H4 (cell line): Measurements from ENCODE around the gene GCFC2. TPM values are rescaled to one million over a fixed set of nuclear protein-coding genes. Genes with fewer than 3 reads are reported as not detected.

Experiments
- DNase-seq: peaks from one replicate; pipeline ENCODE4 v3.0.0-alpha.2; 2015; ENCODE audit warnings: low spot score
- total RNA-seq: library from RNA; depleted of rRNA; stranded (reverse); fragments of >200 nt; shearing (Covaris generic); gene quantifications from 2 replicates; pipeline ENCODE4 v1.2.3, GENCODE V29; 2014; rRNA removed

The GCFC2 gene
- total RNA-seq, 1 experiment from 2014 or later: 3.4 TPM

GRCh38 chr2:75627902-75628504 is 82.7 kb downstream of the GCFC2 start:
- peak; percentile 80 for DNase-seq

- no peak for DNase-seq
These were observed 87.8 kb downstream of the GCFC2 start for GRCh38 chr2:75622929-75623328.

GRCh38 chr2:75622500-75622899 is 88.2 kb downstream of the GCFC2 start:
- DNase-seq: no peak

- DNase-seq: no peak
These were observed 89.5 kb downstream of the GCFC2 start for GRCh38 chr2:75621228-75621627.

- no peak for DNase-seq
These were observed 90.6 kb downstream of the GCFC2 start for GRCh38 chr2:75619956-75620740.

GRCh38 chr2:75616933-75617332 is 93.8 kb downstream of the GCFC2 start:
- DNase-seq: no peak

GRCh38 chr2:75616406-75616805 is 94.3 kb downstream of the GCFC2 start:
- DNase-seq: no peak

GRCh38 chr2:75614162-75614651 is 96.5 kb downstream of the GCFC2 start:
- DNase-seq: peak; percentile 61

GRCh38 chr2:75612862-75613243 is 97.9 kb downstream of the GCFC2 start:
- no peak for DNase-seq

Other genes with a start within 250 kb of the GCFC2 start
- gene EVA1A, start 150.0 kb downstream of the GCFC2 start, total RNA-seq: 13.8 and 16.6 TPM in 2 replicates
- gene MRPL19, start 64.1 kb downstream of the GCFC2 start, total RNA-seq: 67.9 and 70.2 TPM in 2 replicates